Lower lobe of right lung (tissue), 2 donors: ENCODE results near the gene SP140. TPM values are rescaled to one million over a fixed set of nuclear protein-coding genes. Genes with fewer than 3 reads are reported as not detected.
A peak's percentile ranks its signal among the peaks of the same experiment; 100 is the strongest.
"Not testable (repeated sequence)": the region's sequence is repeated elsewhere in the genome, so short reads cannot be mapped to it uniquely, and the experiment has no call there.

Source experiments
- ATAC-seq, 2 donors: fragments of 200-7000 bp; cut with Tn5 transposase; one replicate each; pipeline ENCODE4 v1.9.1; 2020 to 2022; ENCODE audit warnings: mild to moderate bottlenecking in 2 of 2, moderate library complexity in 2 of 2
- DNase-seq: peaks from one replicate; pipeline ENCODE4 v3.0.0-alpha.2; 2020
- H3K27ac ChIP-seq: fragments of 200-600 bp; one replicate; pipeline ENCODE4 v1.8.0; 2022
- H3K27me3 ChIP-seq: fragments of 200-600 bp; one replicate; pipeline ENCODE4 v1.8.0; 2022; ENCODE audit warnings: low read depth
- H3K36me3 ChIP-seq: fragments of 200-600 bp; one replicate; pipeline ENCODE4 v1.8.0; 2022; ENCODE audit warnings: mild to moderate bottlenecking
- H3K4me1 ChIP-seq: fragments of 200-600 bp; one replicate; pipeline ENCODE4 v1.8.0; 2022
- H3K4me3 ChIP-seq: fragments of 200-600 bp; one replicate; pipeline ENCODE4 v1.8.0; 2022; ENCODE audit warnings: mild to moderate bottlenecking
- H3K9me3 ChIP-seq: fragments of 200-600 bp; one replicate; pipeline ENCODE4 v1.8.0; 2022
- CTCF ChIP-seq: fragments of 200-600 bp; IDR thresholded peaks from one replicate; pipeline ENCODE4 v1.8.0; 2022; ENCODE audit warnings: antibody characterized with exemption, mild to moderate bottlenecking
- intact Hi-C: fragments of 100-400 bp; cut with DNase I; formaldehyde crosslinking; loops from one replicate; pipeline ENCODE4 v1.11.0; 2022
- total RNA-seq: library from RNA; stranded (reverse); fragmentation: NEBNext Ultra II Directional; extraction: Animal tissue kit (Norgen Biotek cat#: 25700); gene quantifications from one replicate; pipeline ENCODE4 v1.2.1, GENCODE V29; 2021
- donor health status: DM: no; HTN: yes; CAD: no; lungs with severe emphysema.

The SP140 gene
- total RNA-seq, 1 donor from 2014 or later, result 15.0 TPM

- ATAC-seq, result no peak
- no peaks in the 10 kb centered on the region for H3K36me3 ChIP-seq
- intact Hi-C loops, result no loop called here
These were observed 60.5 kb downstream of the SP140 start for GRCh38 chr2:230286048-230286447.

GRCh38 chr2:230289311-230289710 is 63.8 kb downstream of the SP140 start:
- H3K36me3 ChIP-seq, H3K9me3 ChIP-seq, intact Hi-C loops, H3K4me1 ChIP-seq, H3K27ac ChIP-seq, DNase-seq, ATAC-seq, H3K27me3 ChIP-seq, H3K4me3 ChIP-seq: not testable (repeated sequence)

More at GRCh38 chr2:230286048-230286447, 60.5 kb downstream of the SP140 start:
- H3K27ac ChIP-seq, result no peak overlapping the region
- H3K4me1 ChIP-seq, result no peaks in the 10 kb centered on the region
- H3K27me3 ChIP-seq, result no peaks in the 10 kb centered on the region
- no peak overlapping the region for H3K4me3 ChIP-seq
- TF ChIP-seq CTCF, result no peak
- H3K9me3 ChIP-seq, result no peaks in the 10 kb centered on the region
- DNase-seq, result no peak

- Histone ChIP-seq H3K4me3 (no peak overlapping the region), H3K4me1 (no peaks in the 10 kb centered on the region), H3K9me3 (no peaks in the 10 kb centered on the region), H3K36me3 (no peaks in the 10 kb centered on the region), H3K27ac (no peak overlapping the region), H3K27me3 (no peaks in the 10 kb centered on the region)
- intact Hi-C loops, result no loop called here
- no peak for DNase-seq
- no peak for ATAC-seq
- TF ChIP-seq CTCF, result no peak
These were observed 69.7 kb downstream of the SP140 start for GRCh38 chr2:230295192-230295591.

GRCh38 chr2:230296917-230297316 is 71.4 kb downstream of the SP140 start:
- H3K27ac ChIP-seq, result no peak overlapping the region
- H3K27me3 ChIP-seq, result no peaks in the 10 kb centered on the region
- intact Hi-C loops, result no loop called here
- H3K4me1 ChIP-seq, result no peaks in the 10 kb centered on the region
- DNase-seq, result no peak
- ATAC-seq, result no peak
- no peak for TF ChIP-seq CTCF
- H3K9me3 ChIP-seq, result no peaks in the 10 kb centered on the region
- H3K4me3 ChIP-seq, result no peak overlapping the region
- no peaks in the 10 kb centered on the region for H3K36me3 ChIP-seq

GRCh38 chr2:230299618-230300017 is 74.1 kb downstream of the SP140 start:
- no peaks in the 10 kb centered on the region for H3K27me3 ChIP-seq
- no peak overlapping the region for H3K27ac ChIP-seq
- no peak overlapping the region for H3K4me3 ChIP-seq
- H3K36me3 ChIP-seq, result no peaks in the 10 kb centered on the region
- intact Hi-C loops, result no loop called here
- H3K9me3 ChIP-seq, result peaks cover 12% of the 10 kb centered on the region
- no peak for TF ChIP-seq CTCF
- DNase-seq (no peak), ATAC-seq (no peak)
- no peaks in the 10 kb centered on the region for H3K4me1 ChIP-seq

GRCh38 chr2:230305416-230306275 is 80.1 kb downstream of the SP140 start:
- ATAC-seq (peak in 1 of 2 donors; percentile 21), DNase-seq (no peak)
- Histone ChIP-seq H3K4me1 (no peaks in the 10 kb centered on the region), H3K9me3 (peaks cover 12% of the 10 kb centered on the region), H3K27ac (no peak overlapping the region), H3K27me3 (no peaks in the 10 kb centered on the region), H3K36me3 (no peaks in the 10 kb centered on the region), H3K4me3 (no peak overlapping the region)
- intact Hi-C loops, result no loop called here
- TF ChIP-seq CTCF, result no peak
